Osteocyte (in vitro differentiated cells): Measurements from ENCODE around the gene TRIP11. TPM values are rescaled to one million over a fixed set of nuclear protein-coding genes. Genes with fewer than 3 reads are reported as not detected.

Experiments
- DNase-seq: peaks from one replicate; pipeline ENCODE4 v3.0.0; 2021; ENCODE audit warnings: mixed read lengths; ENCODE audit not compliant: unreplicated experiment; ENCODE audit errors: extremely low spot score
- H3K27ac Mint-ChIP-seq: one replicate; pipeline ENCODE4 v1.8.0; 2021; ENCODE audit warnings: mild to moderate bottlenecking, mixed read lengths; ENCODE audit not compliant: unreplicated experiment
- H3K27me3 Mint-ChIP-seq: one replicate; pipeline ENCODE4 v1.8.0; 2021; ENCODE audit warnings: mixed read lengths; ENCODE audit not compliant: unreplicated experiment
- H3K36me3 Mint-ChIP-seq: one replicate; pipeline ENCODE4 v1.8.0; 2021; ENCODE audit warnings: mixed read lengths; ENCODE audit not compliant: unreplicated experiment
- H3K4me1 Mint-ChIP-seq: one replicate; pipeline ENCODE4 v1.8.0; 2021; ENCODE audit warnings: mixed read lengths; ENCODE audit not compliant: unreplicated experiment
- H3K4me3 Mint-ChIP-seq: one replicate; pipeline ENCODE4 v1.8.0; 2021; ENCODE audit warnings: mild to moderate bottlenecking, moderate library complexity, mixed read lengths; ENCODE audit not compliant: unreplicated experiment
- H3K9me3 Mint-ChIP-seq: one replicate; pipeline ENCODE4 v1.8.0; 2021; ENCODE audit warnings: mixed read lengths; ENCODE audit not compliant: unreplicated experiment
- total RNA-seq: library from RNA; stranded (reverse); gene quantifications from 2 replicates; pipeline ENCODE4 v1.2.1, GENCODE V29; 2021
- TF ChIP-seq, protein P1 (sequence below): fragments of 200-600 bp; sonication (generic); IDR thresholded peaks from 2 replicates; pipeline ENCODE4 v1.5.0; 2021; ENCODE audit warnings: antibody characterized with exemption, mild to moderate bottlenecking, moderate library complexity

TRIP11 gene
- total RNA-seq, 1 donor from 2014 or later: 75.1 TPM

- no peak for DNase-seq
- Mint-ChIP-seq H3K27ac (no peak overlapping the region), H3K36me3 (peaks cover 30% of the 10 kb centered on the region), H3K4me1 (peaks cover 29% of the 10 kb centered on the region), H3K4me3 (no peak overlapping the region), H3K27me3 (no peaks in the 10 kb centered on the region), H3K9me3 (peaks cover 9% of the 10 kb centered on the region)
- TF ChIP-seq, protein P1, sequence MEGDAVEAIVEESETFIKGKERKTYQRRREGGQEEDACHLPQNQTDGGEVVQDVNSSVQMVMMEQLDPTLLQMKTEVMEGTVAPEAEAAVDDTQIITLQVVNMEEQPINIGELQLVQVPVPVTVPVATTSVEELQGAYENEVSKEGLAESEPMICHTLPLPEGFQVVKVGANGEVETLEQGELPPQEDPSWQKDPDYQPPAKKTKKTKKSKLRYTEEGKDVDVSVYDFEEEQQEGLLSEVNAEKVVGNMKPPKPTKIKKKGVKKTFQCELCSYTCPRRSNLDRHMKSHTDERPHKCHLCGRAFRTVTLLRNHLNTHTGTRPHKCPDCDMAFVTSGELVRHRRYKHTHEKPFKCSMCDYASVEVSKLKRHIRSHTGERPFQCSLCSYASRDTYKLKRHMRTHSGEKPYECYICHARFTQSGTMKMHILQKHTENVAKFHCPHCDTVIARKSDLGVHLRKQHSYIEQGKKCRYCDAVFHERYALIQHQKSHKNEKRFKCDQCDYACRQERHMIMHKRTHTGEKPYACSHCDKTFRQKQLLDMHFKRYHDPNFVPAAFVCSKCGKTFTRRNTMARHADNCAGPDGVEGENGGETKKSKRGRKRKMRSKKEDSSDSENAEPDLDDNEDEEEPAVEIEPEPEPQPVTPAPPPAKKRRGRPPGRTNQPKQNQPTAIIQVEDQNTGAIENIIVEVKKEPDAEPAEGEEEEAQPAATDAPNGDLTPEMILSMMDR: no peak
These were observed 97.7 kb downstream of the TRIP11 start for GRCh38 chr14:91942128-91942527.

GRCh38 chr14:91940209-91940608 is 99.7 kb downstream of the TRIP11 start:
- Mint-ChIP-seq H3K4me3 (no peak overlapping the region), H3K27ac (no peak overlapping the region), H3K27me3 (no peaks in the 10 kb centered on the region), H3K36me3 (peaks cover 41% of the 10 kb centered on the region), H3K9me3 (peaks cover 9% of the 10 kb centered on the region), H3K4me1 (peaks cover 14% of the 10 kb centered on the region)
- TF ChIP-seq, protein P1: no peak
- no peak for DNase-seq

DNA sequence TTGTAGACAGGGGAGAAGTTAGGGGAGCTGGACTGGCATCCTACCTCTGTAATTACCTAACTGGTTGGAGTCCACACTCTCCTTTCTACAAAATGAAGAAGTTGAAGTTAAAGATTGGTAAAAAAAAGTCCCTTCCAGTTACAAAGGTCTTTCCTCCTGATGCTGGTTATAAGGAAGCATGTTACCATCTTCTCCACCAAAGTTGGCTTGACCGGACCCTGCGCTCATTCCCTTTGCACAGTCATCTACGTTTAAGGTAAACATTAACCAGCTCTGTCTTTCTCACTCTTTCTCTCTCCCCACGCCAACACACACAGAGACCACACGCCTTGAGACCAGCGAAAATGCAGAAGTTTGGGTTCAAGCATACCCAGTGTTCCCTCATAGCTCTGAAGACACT is 104.3 kb downstream of the TRIP11 start:
- H3K27ac Mint-ChIP-seq: no peak overlapping the region
- H3K36me3 Mint-ChIP-seq: peaks cover 39% of the 10 kb centered on the region
- peaks cover 9% of the 10 kb centered on the region for H3K9me3 Mint-ChIP-seq
- H3K4me3 Mint-ChIP-seq: no peak overlapping the region
- no peak for DNase-seq
- no peaks in the 10 kb centered on the region for H3K4me1 Mint-ChIP-seq
- no peaks in the 10 kb centered on the region for H3K27me3 Mint-ChIP-seq
- TF ChIP-seq, protein P1: no peak

DNA sequence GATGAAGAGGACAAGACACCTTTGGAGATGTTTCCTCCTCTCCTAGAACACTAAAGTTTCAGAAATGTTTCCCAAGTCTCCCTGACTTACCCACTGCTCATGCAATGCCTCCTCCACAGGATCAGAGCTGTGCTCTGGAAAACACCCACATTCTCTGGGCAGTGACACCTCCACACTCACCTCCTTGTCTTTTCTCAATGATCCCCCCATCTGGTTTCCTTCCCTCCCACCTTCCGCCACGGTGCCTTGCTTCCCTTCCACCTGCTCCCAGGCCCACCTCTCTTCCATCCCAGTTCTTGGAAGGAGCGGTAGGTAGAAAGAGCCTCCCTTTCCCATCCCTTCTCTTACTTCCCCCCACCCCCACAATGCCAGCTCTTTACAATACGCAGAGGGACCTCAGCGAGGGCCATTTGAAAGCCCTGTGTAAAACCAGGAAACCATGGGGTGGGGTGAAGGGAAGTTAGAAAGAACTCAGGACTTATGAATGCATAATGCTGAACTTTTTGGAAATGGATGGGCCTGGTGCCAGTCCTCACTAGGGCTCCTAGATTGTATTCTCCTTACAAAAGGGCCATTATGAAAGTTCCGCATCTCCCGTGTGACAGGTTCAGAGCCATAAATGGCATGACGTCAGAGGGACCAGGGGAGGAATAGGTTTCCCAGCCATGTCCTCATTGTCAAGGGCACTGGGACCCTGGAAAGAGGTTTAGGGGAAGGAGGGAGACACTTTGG is 105.1 kb downstream of the TRIP11 start:
- Mint-ChIP-seq H3K27ac (no peak overlapping the region), H3K36me3 (peaks cover 32% of the 10 kb centered on the region), H3K9me3 (peaks cover 2% of the 10 kb centered on the region), H3K4me1 (peaks cover 2% of the 10 kb centered on the region), H3K27me3 (no peaks in the 10 kb centered on the region), H3K4me3 (no peak overlapping the region)
- no peak for DNase-seq
- TF ChIP-seq, protein P1: no peak

DNA sequence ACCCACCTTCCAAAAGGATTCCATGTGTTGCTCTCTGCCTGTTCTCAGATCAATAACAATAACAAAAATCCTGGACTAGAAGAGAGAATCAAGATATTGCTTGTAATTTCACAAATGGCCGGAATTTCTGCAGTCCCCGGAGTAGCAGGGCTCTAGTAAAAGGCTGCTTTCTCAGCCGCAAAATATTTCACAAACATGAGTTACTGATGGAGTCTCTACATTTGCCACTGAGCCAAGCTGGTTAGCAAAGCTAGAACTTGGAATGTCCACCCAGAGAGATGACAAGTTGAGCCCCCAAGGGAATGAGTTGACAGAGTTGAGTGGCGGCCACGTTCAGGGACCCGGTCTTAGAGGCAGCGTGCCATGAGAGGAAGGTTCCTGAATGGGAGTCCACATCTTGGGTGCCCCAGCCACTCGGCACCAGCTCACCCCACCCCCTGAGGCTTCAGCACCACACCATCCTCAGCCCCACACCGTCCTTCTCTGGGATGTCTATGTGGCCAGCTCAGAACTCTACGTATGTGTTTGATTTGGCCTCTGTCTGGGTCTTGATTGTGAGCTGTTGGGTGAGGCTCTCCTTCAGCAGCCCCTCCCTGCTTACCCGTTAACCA is 108.3 kb downstream of the TRIP11 start:
- Mint-ChIP-seq H3K27me3 (no peaks in the 10 kb centered on the region), H3K9me3 (no peaks in the 10 kb centered on the region), H3K4me1 (peaks cover 12% of the 10 kb centered on the region), H3K27ac (no peak overlapping the region), H3K36me3 (peaks cover 25% of the 10 kb centered on the region), H3K4me3 (no peak overlapping the region)
- no peak for DNase-seq
- TF ChIP-seq, protein P1: no peak
